Measurements from ENCODE around the gene CEP95. TPM values are rescaled to one million over a fixed set of nuclear protein-coding genes. Genes with fewer than 3 reads are reported as not detected.
"Not testable (repeated sequence)": the region's sequence is repeated elsewhere in the genome, so short reads cannot be mapped to it uniquely, and the experiment has no call there.

Gene CEP95
- total RNA-seq, 2 experiments from 2014 or later: 47.7 to 48.5 TPM

DNA sequence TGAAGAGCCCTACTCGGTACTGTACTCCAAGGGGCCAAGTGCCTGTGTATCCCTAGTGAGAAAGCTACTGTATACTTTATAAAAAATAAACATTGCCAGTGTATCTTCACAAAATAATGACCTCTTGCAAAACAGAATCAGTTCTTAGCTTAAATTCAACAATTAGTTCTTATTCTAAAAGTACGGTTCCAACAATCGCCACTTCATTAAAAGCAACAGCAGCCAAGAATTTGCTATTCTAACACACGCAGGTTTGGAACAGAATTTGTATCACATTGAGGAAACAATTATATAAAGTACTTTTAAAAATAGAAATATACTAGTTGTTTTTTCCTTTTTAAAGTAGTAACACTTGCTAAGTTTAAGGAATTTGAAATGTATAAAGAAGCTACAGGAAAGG lies 48.5 kb downstream of the CEP95 start:
- Mint-ChIP-seq H3K27me3 (no peaks in the 10 kb centered on the region), H3K36me3 (ENCODE audit: low read depth) (peaks cover 14% of the 10 kb centered on the region), H3K27ac (no peak overlapping the region), H3K9me3 (no peaks in the 10 kb centered on the region), H3K4me1 (no peaks in the 10 kb centered on the region), H3K4me3 (no peak overlapping the region)
- no peak for DNase-seq
- CTCF ChIA-PET: interaction anchor here (0.7 kb wide), 1 partner anchor 20 kb away, joined by 3 read pairs; no protein-coding TSS in a partner anchor
- POLR2A ChIA-PET: no interaction called here

DNA sequence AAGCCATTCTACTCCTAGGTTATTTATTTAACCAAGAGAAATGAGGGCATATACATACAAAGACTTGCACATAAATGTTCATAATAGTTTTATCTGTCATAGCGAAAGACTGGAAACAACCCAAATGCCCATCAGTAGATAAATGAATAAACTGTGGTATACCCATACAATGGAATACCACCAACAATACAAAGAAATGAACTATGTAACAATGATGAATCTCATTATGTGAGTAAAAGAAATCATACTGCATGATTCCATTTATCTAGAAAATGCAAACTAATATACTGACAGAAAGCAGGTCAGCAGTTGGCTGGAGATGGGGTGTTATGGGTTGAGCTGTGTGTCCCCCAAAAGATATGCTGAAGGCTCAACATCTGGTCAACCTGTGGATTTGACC lies 57.3 kb downstream of the CEP95 start:
- peaks cover 16% of the 10 kb centered on the region for H3K36me3 Mint-ChIP-seq (ENCODE audit: low read depth)
- H3K9me3 Mint-ChIP-seq: no peaks in the 10 kb centered on the region
- H3K27me3 Mint-ChIP-seq: no peaks in the 10 kb centered on the region
- H3K4me1 Mint-ChIP-seq: no peaks in the 10 kb centered on the region
- ChIA-PET CTCF (no interaction called here), POLR2A (no interaction called here)
- H3K4me3 Mint-ChIP-seq: no peak overlapping the region
- H3K27ac Mint-ChIP-seq: no peak overlapping the region
- DNase-seq: no peak

DNA sequence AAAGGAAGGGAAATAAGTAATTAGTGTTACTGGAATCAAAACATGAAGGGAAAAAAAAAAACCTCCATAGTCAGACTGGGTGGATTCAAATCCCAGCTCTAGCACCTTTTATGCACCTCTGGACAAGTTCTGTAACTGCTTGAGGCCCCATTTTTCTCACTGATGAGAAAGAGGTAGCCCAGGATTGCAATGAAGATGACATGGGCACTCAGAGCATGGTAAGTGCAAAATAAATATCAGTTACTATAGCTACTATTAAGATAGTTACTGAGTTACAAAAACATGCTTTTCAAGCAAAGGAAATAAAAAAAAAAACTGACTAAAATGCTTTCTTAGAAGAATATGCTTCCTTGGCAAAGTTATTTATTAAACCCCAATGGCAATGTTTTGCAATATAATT lies 58.8 kb downstream of the CEP95 start:
- ChIA-PET CTCF (no interaction called here), POLR2A (interaction anchor here (0.9 kb wide), 1 partner anchor 27 kb away, joined by 4 read pairs; no protein-coding TSS in a partner anchor)
- no peak overlapping the region for H3K4me3 Mint-ChIP-seq
- H3K4me1 Mint-ChIP-seq: no peaks in the 10 kb centered on the region
- DNase-seq: no peak
- no peaks in the 10 kb centered on the region for H3K9me3 Mint-ChIP-seq
- H3K27me3 Mint-ChIP-seq: no peaks in the 10 kb centered on the region
- H3K36me3 Mint-ChIP-seq (ENCODE audit: low read depth): peaks cover 16% of the 10 kb centered on the region
- no peak overlapping the region for H3K27ac Mint-ChIP-seq

GRCh38 chr17:64571746-64572145 lies 65.0 kb downstream of the CEP95 start:
- H3K36me3 Mint-ChIP-seq (ENCODE audit: low read depth): peaks cover 18% of the 10 kb centered on the region
- H3K9me3 Mint-ChIP-seq: no peaks in the 10 kb centered on the region
- DNase-seq: no peak
- H3K27ac Mint-ChIP-seq: no peak overlapping the region
- ChIA-PET CTCF (interaction anchor here (1.1 to 1.9 kb wide), 4 partner anchors 31 to 81 kb away, joined by 4 to 9 read pairs (median 5); no protein-coding TSS in a partner anchor), POLR2A (interaction anchor here (0.9 to 2.4 kb wide), 5 partner anchors 9 to 137 kb away, joined by 3 to 11 read pairs (median 3); partner anchors contain the start of gene DDX5)
- no peak overlapping the region for H3K4me3 Mint-ChIP-seq
- H3K27me3 Mint-ChIP-seq: no peaks in the 10 kb centered on the region
- H3K4me1 Mint-ChIP-seq: peaks cover 13% of the 10 kb centered on the region

DNA sequence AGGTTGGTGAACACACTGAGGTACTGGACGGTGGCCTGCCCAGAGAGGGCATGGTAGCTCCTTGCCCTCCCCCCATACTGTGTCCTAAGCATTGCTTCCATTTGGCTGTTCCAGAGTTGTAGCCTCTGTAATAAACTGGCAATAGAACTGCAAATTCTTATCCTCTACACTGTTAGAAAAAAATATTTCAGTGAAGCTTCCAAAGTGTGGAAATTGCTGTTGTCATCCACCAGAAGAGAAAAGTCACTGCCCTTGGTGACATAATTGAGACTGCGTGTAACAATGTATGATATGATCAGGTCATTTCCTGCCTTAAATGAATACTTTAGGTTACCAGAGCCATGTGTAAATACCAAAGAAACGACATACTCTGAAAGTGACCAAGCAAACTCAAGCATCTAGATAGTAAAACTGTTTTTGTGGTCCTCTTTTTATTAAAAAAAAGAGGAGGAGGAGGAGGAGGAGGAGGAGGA lies 65.9 kb downstream of the CEP95 start:
- H3K27ac Mint-ChIP-seq: peak overlapping the region; percentile 77
- ChIA-PET POLR2A (interaction anchor here (0.7 to 2.4 kb wide), 9 partner anchors 8 to 136 kb away, joined by 3 to 11 read pairs (median 3); partner anchors contain the start of genes CEP95, DDX5 and POLG2), CTCF (interaction anchor here (1.1 to 1.9 kb wide), 5 partner anchors 23 to 82 kb away, joined by 3 to 9 read pairs (median 5); no protein-coding TSS in a partner anchor)
- no peak for DNase-seq
- no peak overlapping the region for H3K4me3 Mint-ChIP-seq
- peaks cover 13% of the 10 kb centered on the region for H3K4me1 Mint-ChIP-seq
- H3K27me3 Mint-ChIP-seq: no peaks in the 10 kb centered on the region
- peaks cover 18% of the 10 kb centered on the region for H3K36me3 Mint-ChIP-seq (ENCODE audit: low read depth)
- no peaks in the 10 kb centered on the region for H3K9me3 Mint-ChIP-seq

DNA sequence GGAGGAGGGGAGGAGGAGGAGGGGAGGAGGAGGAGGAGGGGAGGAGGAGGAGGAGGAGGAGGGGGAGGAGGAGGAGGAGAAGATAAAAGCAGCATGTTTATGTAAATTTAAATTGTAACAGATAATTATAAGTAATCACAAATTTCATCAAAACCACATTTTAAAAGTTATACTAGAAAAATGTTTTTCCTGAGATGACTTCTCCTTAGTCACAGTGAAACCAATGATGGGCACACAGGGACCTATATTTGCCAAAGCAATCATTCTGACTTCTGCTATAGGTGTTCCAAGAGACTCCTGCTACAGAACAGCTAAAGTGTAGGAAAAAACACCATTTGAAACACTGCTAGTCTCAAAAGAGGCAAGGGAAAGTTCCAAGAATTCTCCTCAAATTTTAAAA lies 66.4 kb downstream of the CEP95 start:
- Mint-ChIP-seq H3K36me3 (ENCODE audit: low read depth) (peaks cover 20% of the 10 kb centered on the region), H3K27me3 (no peaks in the 10 kb centered on the region), H3K27ac (peak overlapping the region; percentile 49), H3K4me3 (no peak overlapping the region), H3K9me3 (no peaks in the 10 kb centered on the region), H3K4me1 (peaks cover 13% of the 10 kb centered on the region)
- no peak for DNase-seq
- POLR2A ChIA-PET: interaction anchor here (0.7 to 2.4 kb wide), 5 partner anchors 7 to 76 kb away, joined by 3 to 11 read pairs (median 3); partner anchors contain the start of genes CEP95, DDX5 and POLG2
- CTCF ChIA-PET: interaction anchor here (1.3 to 1.9 kb wide), 4 partner anchors 23 to 82 kb away, joined by 3 to 9 read pairs (median 4); no protein-coding TSS in a partner anchor

DNA sequence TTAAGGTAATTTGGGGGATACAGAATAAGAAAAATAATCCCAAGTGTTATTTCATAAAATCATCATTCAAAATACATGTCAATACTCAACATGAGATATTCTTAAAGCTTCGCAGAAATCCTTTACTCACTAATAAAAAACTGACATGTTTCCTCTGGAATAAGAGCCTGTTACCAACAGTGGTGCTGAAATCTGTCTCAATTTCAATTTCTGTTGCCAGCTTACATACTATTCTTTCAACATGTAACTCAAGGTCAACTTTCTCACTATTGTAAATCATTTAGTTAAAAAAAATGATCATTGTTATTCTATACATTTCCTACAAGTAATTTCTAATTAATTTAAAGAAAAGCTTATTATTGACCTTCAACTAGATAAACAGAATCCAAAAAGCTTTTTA lies 67.9 kb downstream of the CEP95 start:
- no peaks in the 10 kb centered on the region for H3K27me3 Mint-ChIP-seq
- DNase-seq: no peak
- no peaks in the 10 kb centered on the region for H3K9me3 Mint-ChIP-seq
- ChIA-PET CTCF (interaction anchor here (0.6 to 2.4 kb wide), 4 partner anchors 19 to 166 kb away, joined by 3 to 7 read pairs (median 4); no protein-coding TSS in a partner anchor), POLR2A (interaction anchor here (1.9 to 2.0 kb wide), 2 partner anchors 68 to 69 kb away, joined by 6 read pairs; partner anchors contain the start of genes CEP95 and DDX5)
- H3K4me3 Mint-ChIP-seq: no peak overlapping the region
- peaks cover 16% of the 10 kb centered on the region for H3K36me3 Mint-ChIP-seq (ENCODE audit: low read depth)
- H3K27ac Mint-ChIP-seq: no peak overlapping the region
- peaks cover 13% of the 10 kb centered on the region for H3K4me1 Mint-ChIP-seq

DNA sequence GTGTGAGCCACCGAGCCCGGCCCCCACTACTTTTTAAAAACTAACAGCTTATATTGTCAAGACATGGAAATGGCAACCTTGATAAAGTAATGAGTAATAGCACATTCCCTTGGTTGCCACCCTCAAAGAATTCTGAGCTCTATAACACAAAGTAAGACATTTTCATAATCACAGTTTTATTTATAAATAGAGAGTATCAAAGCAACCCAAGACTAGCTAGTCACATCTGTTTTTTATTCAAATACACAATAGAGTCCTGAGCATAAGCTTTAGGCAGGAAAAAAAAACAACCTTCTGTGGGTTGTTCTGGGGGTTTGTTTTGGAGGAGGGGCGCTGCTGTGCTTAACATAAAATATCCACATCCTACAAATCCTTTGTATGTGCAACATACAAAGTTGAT lies 68.7 kb downstream of the CEP95 start:
- POLR2A ChIA-PET: interaction anchor here (1.9 to 2.0 kb wide), 2 partner anchors 69 to 70 kb away, joined by 6 read pairs; partner anchors contain the start of genes CEP95 and DDX5
- peaks cover 15% of the 10 kb centered on the region for H3K4me1 Mint-ChIP-seq
- CTCF ChIA-PET: interaction anchor here (1.0 to 2.4 kb wide), 2 partner anchors 20 to 74 kb away, joined by 3 to 7 read pairs; no protein-coding TSS in a partner anchor

GRCh38 chr17:64577025-64577424 lies 70.2 kb downstream of the CEP95 start:
- POLR2A ChIA-PET, H3K4me3 Mint-ChIP-seq, H3K27ac Mint-ChIP-seq: not testable (repeated sequence)

More for the DNA sequence above, 68.7 kb downstream of the CEP95 start:
- DNase-seq: no peak
- H3K27ac Mint-ChIP-seq: no peak overlapping the region
- no peaks in the 10 kb centered on the region for H3K9me3 Mint-ChIP-seq
- no peak overlapping the region for H3K4me3 Mint-ChIP-seq
- peaks cover 18% of the 10 kb centered on the region for H3K36me3 Mint-ChIP-seq (ENCODE audit: low read depth)
- no peaks in the 10 kb centered on the region for H3K27me3 Mint-ChIP-seq

GRCh38 chr17:64579917-64580316 lies 73.1 kb downstream of the CEP95 start:
- peaks cover 12% of the 10 kb centered on the region for H3K4me1 Mint-ChIP-seq
- ChIA-PET POLR2A (interaction anchor here (1.0 kb wide), 1 partner anchor 74 kb away, joined by 3 read pairs; no protein-coding TSS in a partner anchor), CTCF (interaction anchor here (0.6 to 1.5 kb wide), 2 partner anchors 10 to 31 kb away, joined by 3 to 6 read pairs; no protein-coding TSS in a partner anchor)
- H3K27me3 Mint-ChIP-seq: no peaks in the 10 kb centered on the region
- no peak overlapping the region for H3K4me3 Mint-ChIP-seq
- no peak for DNase-seq
- no peaks in the 10 kb centered on the region for H3K9me3 Mint-ChIP-seq
- H3K27ac Mint-ChIP-seq: no peak overlapping the region
- H3K36me3 Mint-ChIP-seq (ENCODE audit: low read depth): peaks cover 27% of the 10 kb centered on the region

More at GRCh38 chr17:64577025-64577424, 70.2 kb downstream of the CEP95 start:
- H3K9me3 Mint-ChIP-seq, H3K27me3 Mint-ChIP-seq, DNase-seq: not testable (repeated sequence)
- CTCF ChIA-PET: interaction anchor here (2.4 kb wide), 1 partner anchor 72 kb away, joined by 7 read pairs; no protein-coding TSS in a partner anchor
- peaks cover 26% of the 10 kb centered on the region for H3K4me1 Mint-ChIP-seq
- H3K36me3 Mint-ChIP-seq (ENCODE audit: low read depth): peaks cover 20% of the 10 kb centered on the region

- Mint-ChIP-seq H3K4me3 (no peak overlapping the region), H3K27me3 (no peaks in the 10 kb centered on the region), H3K27ac (peak overlapping the region; percentile 36), H3K4me1 (peaks cover 12% of the 10 kb centered on the region), H3K36me3 (ENCODE audit: low read depth) (peaks cover 27% of the 10 kb centered on the region), H3K9me3 (no peaks in the 10 kb centered on the region)
- CTCF ChIA-PET: interaction anchor here (0.6 to 0.7 kb wide), 2 partner anchors 32 to 50 kb away, joined by 4 to 6 read pairs; no protein-coding TSS in a partner anchor
- POLR2A ChIA-PET: interaction anchor here (0.7 kb wide), 2 partner anchors 8 to 74 kb away, joined by 3 read pairs; partner anchors contain the start of genes CEP95 and DDX5
- no peak for DNase-seq
Observed at GRCh38 chr17:64580384-64581315, 73.9 kb downstream of the CEP95 start.

DNA sequence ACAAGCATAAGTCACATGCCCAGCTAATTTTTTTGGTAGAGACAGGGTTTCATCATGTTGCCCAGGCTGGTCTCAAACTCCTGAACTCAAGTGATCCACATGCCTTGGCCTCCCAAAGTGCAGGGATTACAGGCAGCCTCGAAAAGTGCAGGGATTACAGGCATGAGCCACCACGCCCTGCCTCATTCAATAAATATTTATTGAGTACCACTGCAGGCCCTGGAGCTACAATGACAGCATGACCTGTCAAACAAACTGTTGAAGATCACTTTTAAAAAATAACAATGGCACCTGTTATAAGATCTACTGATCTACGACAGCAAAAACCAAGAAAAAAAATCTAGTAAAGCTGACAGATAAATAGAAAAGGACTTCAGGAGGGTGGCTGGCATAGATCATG lies 76.3 kb downstream of the CEP95 start:
- Mint-ChIP-seq H3K4me1 (peaks cover 12% of the 10 kb centered on the region), H3K27me3 (no peaks in the 10 kb centered on the region), H3K9me3 (no peaks in the 10 kb centered on the region), H3K27ac (no peak overlapping the region), H3K36me3 (ENCODE audit: low read depth) (peaks cover 19% of the 10 kb centered on the region), H3K4me3 (no peak overlapping the region)
- DNase-seq: no peak
- CTCF ChIA-PET: no interaction called here
- POLR2A ChIA-PET: interaction anchor here (1.0 to 1.2 kb wide), 2 partner anchors 76 to 87 kb away, joined by 3 to 4 read pairs; partner anchors contain the start of genes CEP95 and DDX5

Data from activated CD4-positive, alpha-beta memory T cell treated with anti-CD3 and anti-CD28 coated beads, Interleukin-2, amount 10 ng/mL, durations not matched to agents 7 days and 5 days (primary cell).